Measurements from ENCODE around the gene LCNL1. TPM values are rescaled to one million over a fixed set of nuclear protein-coding genes. Genes with fewer than 3 reads are reported as not detected.

LCNL1 gene
- total and polyA plus RNA-seq, 2 donors (not counting 1 experiment from before 2014, with no cell fraction given) = not detected

- no peaks in the 10 kb centered on the region for H3K27me3 Mint-ChIP-seq
- H3K4me1 ChIP-seq (ENCODE audit: control insufficient read depth in 2 of 2, insufficient read depth in 2 of 2, low read length in 2 of 2) = no peaks in the 10 kb centered on the region
- H3K36me3 ChIP-seq (replicated peaks in 1 of 2; ENCODE audit: control extremely low read depth in 1 of 2, control insufficient read depth in 1 of 2, extremely low read depth in 1 of 2, insufficient read depth in 2 of 2, low read length in 1 of 2) = peaks cover 0 to 1% of the 10 kb centered on the region in 2 experiments
- ChIA-PET CTCF (no interaction called here), POLR2A (interaction anchor here (0.6 kb wide), 1 partner anchor 66 kb away, joined by 3 read pairs; no protein-coding TSS in a partner anchor)
- H3K9ac ChIP-seq (ENCODE audit: low read length) = no peak overlapping the region
- no peaks in the 10 kb centered on the region for H3K9me3 Mint-ChIP-seq (ENCODE audit: insufficient read depth)
- DNase-seq (no peak), ATAC-seq (ENCODE audit: low read depth) (no peak)
- H3K4me2 ChIP-seq (replicated peaks; ENCODE audit: low read depth, low read length, poor library complexity, severe bottlenecking) = no peak overlapping the region
- no peaks in the 10 kb centered on the region for H3K9me3 ChIP-seq (ENCODE audit: control extremely low read depth in 1 of 3, control insufficient read depth in 2 of 3, insufficient read depth in 1 of 3, low read length in 2 of 3)
- no peak overlapping the region for H3K4me3 ChIP-seq (ENCODE audit: control extremely low read depth in 1 of 5, extremely low read depth in 1 of 5, insufficient read depth in 1 of 5, low read depth in 2 of 5, low read length in 4 of 5)
- no peaks in the 10 kb centered on the region for H4K20me1 ChIP-seq (ENCODE audit: control insufficient read depth, insufficient read depth, low read length, poor library complexity, severe bottlenecking)
- H3K4me1 Mint-ChIP-seq = no peaks in the 10 kb centered on the region
- intact Hi-C loops (cut with micrococcal nuclease) = no loop called here
- 96% methylated on average over 41 of the region's 49 CpGs for WGBS (ENCODE audit: insufficient coverage)
- no peak for TF ChIP-seq EZH2 (IDR thresholded peaks at IDR 0.05; ENCODE audit: borderline replicate concordance, insufficient read depth, low read depth, low read length, poor library complexity, severe bottlenecking)
- TF ChIP-seq, protein P1, sequence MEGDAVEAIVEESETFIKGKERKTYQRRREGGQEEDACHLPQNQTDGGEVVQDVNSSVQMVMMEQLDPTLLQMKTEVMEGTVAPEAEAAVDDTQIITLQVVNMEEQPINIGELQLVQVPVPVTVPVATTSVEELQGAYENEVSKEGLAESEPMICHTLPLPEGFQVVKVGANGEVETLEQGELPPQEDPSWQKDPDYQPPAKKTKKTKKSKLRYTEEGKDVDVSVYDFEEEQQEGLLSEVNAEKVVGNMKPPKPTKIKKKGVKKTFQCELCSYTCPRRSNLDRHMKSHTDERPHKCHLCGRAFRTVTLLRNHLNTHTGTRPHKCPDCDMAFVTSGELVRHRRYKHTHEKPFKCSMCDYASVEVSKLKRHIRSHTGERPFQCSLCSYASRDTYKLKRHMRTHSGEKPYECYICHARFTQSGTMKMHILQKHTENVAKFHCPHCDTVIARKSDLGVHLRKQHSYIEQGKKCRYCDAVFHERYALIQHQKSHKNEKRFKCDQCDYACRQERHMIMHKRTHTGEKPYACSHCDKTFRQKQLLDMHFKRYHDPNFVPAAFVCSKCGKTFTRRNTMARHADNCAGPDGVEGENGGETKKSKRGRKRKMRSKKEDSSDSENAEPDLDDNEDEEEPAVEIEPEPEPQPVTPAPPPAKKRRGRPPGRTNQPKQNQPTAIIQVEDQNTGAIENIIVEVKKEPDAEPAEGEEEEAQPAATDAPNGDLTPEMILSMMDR (IDR thresholded peaks at IDR 0.05) = no peak
- H3K27ac Mint-ChIP-seq = no peak overlapping the region
- H3K27me3 ChIP-seq (replicated peaks in 1 of 4; ENCODE audit: control extremely low read depth in 1 of 4, control insufficient read depth in 3 of 4, insufficient read depth in 4 of 4, low read length in 3 of 4) = no peaks in the 10 kb centered on the region
- no peak overlapping the region for H3K4me3 Mint-ChIP-seq
- no peaks in the 10 kb centered on the region for H3K79me2 ChIP-seq (ENCODE audit: control insufficient read depth, insufficient read depth, low read length)
- no peak overlapping the region for H3K27ac ChIP-seq (ENCODE audit: low read length in 2 of 2)
- H2AFZ ChIP-seq (ENCODE audit: insufficient read depth, low read depth, low read length, poor library complexity, severe bottlenecking) = no peak overlapping the region
Measured at GRCh38 chr9:137009938-137010732, 27.3 kb downstream of the LCNL1 start.

DNA sequence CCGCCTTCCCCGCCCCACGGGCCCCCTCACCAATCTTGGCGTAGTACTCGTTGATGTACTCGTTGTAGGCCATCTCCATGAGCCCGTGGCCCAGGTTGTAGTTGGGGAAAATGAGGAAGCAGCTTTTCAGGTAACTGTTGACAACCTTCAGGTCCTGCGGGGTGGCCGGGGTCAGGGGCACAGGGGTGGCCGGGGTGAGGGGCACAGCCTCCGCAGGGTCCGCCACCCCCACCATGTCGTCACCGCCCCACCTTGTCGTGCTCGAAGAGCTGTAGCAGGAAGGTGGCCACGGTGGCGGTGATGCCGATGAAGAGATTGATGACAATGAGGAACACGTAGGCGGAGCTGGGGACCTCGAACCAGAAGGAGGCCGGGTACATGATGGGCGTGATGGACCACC lies 28.4 kb downstream of the LCNL1 start:
- Histone ChIP-seq H3K27ac (ENCODE audit: low read length in 2 of 2) (no peak overlapping the region), H3K4me3 (ENCODE audit: control extremely low read depth in 1 of 5, extremely low read depth in 1 of 5, insufficient read depth in 1 of 5, low read depth in 2 of 5, low read length in 4 of 5) (no peak overlapping the region), H2AFZ (ENCODE audit: insufficient read depth, low read depth, low read length, poor library complexity, severe bottlenecking) (no peak overlapping the region), H3K4me1 (ENCODE audit: control insufficient read depth in 2 of 2, insufficient read depth in 2 of 2, low read length in 2 of 2) (no peaks in the 10 kb centered on the region), H3K27me3 (replicated peaks in 1 of 4; ENCODE audit: control extremely low read depth in 1 of 4, control insufficient read depth in 3 of 4, insufficient read depth in 4 of 4, low read length in 3 of 4) (no peaks in the 10 kb centered on the region), H3K4me2 (replicated peaks; ENCODE audit: low read depth, low read length, poor library complexity, severe bottlenecking) (no peak overlapping the region), H4K20me1 (ENCODE audit: control insufficient read depth, insufficient read depth, low read length, poor library complexity, severe bottlenecking) (no peaks in the 10 kb centered on the region), H3K9ac (ENCODE audit: low read length) (no peak overlapping the region), H3K36me3 (replicated peaks in 1 of 2; ENCODE audit: control extremely low read depth in 1 of 2, control insufficient read depth in 1 of 2, extremely low read depth in 1 of 2, insufficient read depth in 2 of 2, low read length in 1 of 2) (peaks cover 0 to 1% of the 10 kb centered on the region in 2 experiments), H3K79me2 (ENCODE audit: control insufficient read depth, insufficient read depth, low read length) (no peaks in the 10 kb centered on the region), H3K9me3 (ENCODE audit: control extremely low read depth in 1 of 3, control insufficient read depth in 2 of 3, insufficient read depth in 1 of 3, low read length in 2 of 3) (no peaks in the 10 kb centered on the region)
- ChIA-PET POLR2A (interaction anchor here (0.6 to 0.9 kb wide), 2 partner anchors 18 to 250 kb away, joined by 3 to 10 read pairs; no protein-coding TSS in a partner anchor), CTCF (no interaction called here)
- ATAC-seq (ENCODE audit: low read depth) = no peak
- 93% methylated on average over 19 of the region's 24 CpGs for WGBS (ENCODE audit: insufficient coverage)
- Mint-ChIP-seq H3K9me3 (ENCODE audit: insufficient read depth) (no peaks in the 10 kb centered on the region), H3K4me1 (no peaks in the 10 kb centered on the region), H3K27ac (no peak overlapping the region), H3K27me3 (no peaks in the 10 kb centered on the region), H3K4me3 (no peak overlapping the region)
- TF ChIP-seq, protein P1 (IDR thresholded peaks at IDR 0.05) = no peak
- no peak for TF ChIP-seq EZH2 (IDR thresholded peaks at IDR 0.05; ENCODE audit: borderline replicate concordance, insufficient read depth, low read depth, low read length, poor library complexity, severe bottlenecking)
- intact Hi-C loops (cut with micrococcal nuclease) = no loop called here
- no peak for DNase-seq
